Hepatocyte (in vitro differentiated cells): ENCODE measurements around the gene NR2C2.
"Not testable (repeated sequence)": the region's sequence is repeated elsewhere in the genome, so short reads cannot be mapped to it uniquely, and the experiment has no call there.

ENCODE experiments used
- CTCF ChIP-seq: fragments of 200-600 bp; sonication (generic); IDR thresholded peaks from 2 replicates; pipeline ENCODE4 v1.5.1; 2016; ENCODE audit warnings: antibody characterized with exemption, mild to moderate bottlenecking; ENCODE audit not compliant: poor library complexity
- EZH2 ChIP-seq: fragments of 200-600 bp; sonication (generic); IDR thresholded peaks from 2 replicates; pipeline ENCODE4 v1.6.1; 2016; ENCODE audit warnings: antibody characterized with exemption, mild to moderate bottlenecking, borderline replicate concordance
- EZH2phosphoT487 ChIP-seq: fragments of 200-600 bp; sonication (generic); IDR thresholded peaks from one replicate; pipeline ENCODE4 v1.6.1; 2018; ENCODE audit warnings: antibody characterized with exemption, mild to moderate bottlenecking, low read depth, moderate library complexity; ENCODE audit not compliant: unreplicated experiment, severe bottlenecking

GRCh38 chr3:14903501-14903900 lies 43.9 kb upstream of the NR2C2 start:
- TF ChIP-seq CTCF, EZH2, EZH2phosphoT487: not testable (repeated sequence)
